HCT116 (cell line): ENCODE results near the gene NEURL1.

Source experiments
- CEBPB ChIP-seq: IDR thresholded peaks from 2 replicates; pipeline ENCODE4 v1.6.1; 2012; ENCODE audit warnings: low read depth
- EZH2 ChIP-seq: fragments of 200-600 bp; sonication (generic); IDR thresholded peaks from 2 replicates; pipeline ENCODE4 v1.6.1; 2017; ENCODE audit warnings: antibody characterized with exemption, mixed run types
- POLR2A ChIP-seq: IDR thresholded peaks from 2 replicates; pipeline ENCODE4 v1.7.0; 2011; ENCODE audit warnings: borderline replicate concordance; ENCODE audit not compliant: insufficient read depth, insufficient read length; ENCODE audit errors: extremely low read depth

- TF ChIP-seq EZH2, result no peak
- TF ChIP-seq POLR2A, result no peak
- TF ChIP-seq CEBPB, result no peak
Observed at GRCh38 chr10:103578782-103579382, 85.4 kb downstream of the NEURL1 start.
